A549 (cell line): ENCODE data around the gene CILP2. TPM values are rescaled to one million over a fixed set of nuclear protein-coding genes. Genes with fewer than 3 reads are reported as not detected.

ENCODE experiments used
- ATAC-seq, 2 experiments: fragments of 200-7000 bp in 1 of 2; fragments of >200 bp in 1 of 2; cut with Nextera tagmentation in 1 of 2; cut with Tn5 transposase in 1 of 2; 3 replicates each; pipeline versions ENCODE4 v1.8.0 to v1.9.1; 2018 to 2020; ENCODE audit warnings: mild to moderate bottlenecking in 1 of 2, moderate library complexity in 1 of 2
- CTCF ChIA-PET: fragments of 300-600 bp; sonication (Branson Sonifier 250); formaldehyde crosslinking; extraction: SDS; loops from one replicate; lab custom pipeline; 2021; ENCODE audit warnings: antibody characterized with exemption, inconsistent platforms; lab: Yijun Ruan, JAX
- POLR2A ChIA-PET: fragments of 350-600 bp; formaldehyde crosslinking; extraction: SDS; loops from one replicate; lab custom pipeline; 2021; ENCODE audit warnings: antibody characterized with exemption, inconsistent platforms; lab: Yijun Ruan, JAX
- DNase-seq, 2 experiments: peaks; one replicate each; pipeline versions ENCODE4 v3.0.0 to v3.0.0-alpha.2; 2011 to 2016; ENCODE audit warnings: low read depth in 1 of 2, low spot score in 1 of 2
- FAIRE-seq: peaks from 2 replicates; lab custom pipeline; 2011; peaks lifted over from hg19 to GRCh38; lab: Jason Lieb, UNC
- H3K27ac ChIP-seq, 2 experiments: fragments of >200 bp; sonication (Bioruptor Twin); formaldehyde crosslinking; 3 replicates each; pipeline ENCODE4 v1.5.1; 2016 to 2017
- H3K4me1 ChIP-seq: fragments of >200 bp; sonication (Bioruptor Twin); formaldehyde crosslinking; 3 replicates; pipeline ENCODE4 v1.6.1; 2016
- H3K4me2 ChIP-seq: fragments of >200 bp; sonication (Bioruptor Twin); formaldehyde crosslinking; 3 replicates; pipeline ENCODE4 v1.6.1; 2016
- H3K4me3 ChIP-seq: fragments of >200 bp; sonication (Bioruptor Twin); formaldehyde crosslinking; 3 replicates; pipeline ENCODE4 v1.5.1; 2016
- H3K9me3 ChIP-seq: fragments of >200 bp; sonication (Bioruptor Twin); formaldehyde crosslinking; 3 replicates; pipeline ENCODE4 v1.6.1; 2016
- ATOH8 ChIP-seq: fragments of 250-450 bp; sonication (Bioruptor Pico); IDR thresholded peaks from 2 replicates; pipeline ENCODE4 v1.5.0; 2020; ENCODE audit warnings: low read depth, mild to moderate bottlenecking, moderate library complexity
- BHLHE40 ChIP-seq: IDR thresholded peaks from 2 replicates; pipeline ENCODE4 v1.6.1; 2012; ENCODE audit warnings: low read depth, low read length, inconsistent platforms
- CHD4 ChIP-seq: fragments of 200-600 bp; sonication (generic); IDR thresholded peaks from 2 replicates; pipeline ENCODE4 v1.6.1; 2016; ENCODE audit warnings: antibody characterized with exemption, mild to moderate bottlenecking, borderline replicate concordance
- ELK1 ChIP-seq: fragments of 150-350 bp; IDR thresholded peaks from 2 replicates; pipeline ENCODE4 v1.6.1; 2014; ENCODE audit warnings: low read depth, mild to moderate bottlenecking, low read length
- ESRRA ChIP-seq: fragments of 150-350 bp; IDR thresholded peaks from 2 replicates; pipeline ENCODE4 v1.6.1; 2014; ENCODE audit warnings: mild to moderate bottlenecking, low read length, borderline replicate concordance
- HDAC2 ChIP-seq: fragments of 200-600 bp; sonication (generic); IDR thresholded peaks from 2 replicates; pipeline ENCODE4 v1.6.1; 2016
- HES2 ChIP-seq: fragments of >200 bp; sonication (Bioruptor Twin); formaldehyde crosslinking; IDR thresholded peaks from 2 replicates; pipeline ENCODE4 v1.6.1; 2016
- HOXA7 ChIP-seq: fragments of 250-450 bp; sonication (Bioruptor Pico); IDR thresholded peaks from 2 replicates; pipeline ENCODE4 v1.5.0; 2020; ENCODE audit warnings: mild to moderate bottlenecking, moderate library complexity
- MAFK ChIP-seq: fragments of 450-650 bp; IDR thresholded peaks from 2 replicates; pipeline ENCODE4 v1.6.1; 2014; ENCODE audit not compliant: partially characterized antibody
- NFE2L2 ChIP-seq: fragments of 150-350 bp; conservative IDR thresholded peaks from 2 replicates; pipeline ENCODE4 v1.6.1; 2014; ENCODE audit warnings: low read length
- PHF8 ChIP-seq: fragments of 200-600 bp; sonication (generic); IDR thresholded peaks from 2 replicates; pipeline ENCODE4 v1.6.1; 2016; ENCODE audit warnings: low read depth, mild to moderate bottlenecking, antibody characterized with exemption, moderate library complexity, borderline replicate concordance
- POLR2A ChIP-seq: IDR thresholded peaks from 2 replicates; pipeline ENCODE4 v1.6.1; 2012; ENCODE audit warnings: mild to moderate bottlenecking, low read length
- REST ChIP-seq: fragments of 200-600 bp; sonication (generic); IDR thresholded peaks from 2 replicates; pipeline ENCODE4 v1.6.1; 2016; ENCODE audit warnings: antibody characterized with exemption, mild to moderate bottlenecking, moderate library complexity
- SREBF2 ChIP-seq: fragments of 450-650 bp; IDR thresholded peaks from 2 replicates; pipeline ENCODE4 v1.6.1; 2014; ENCODE audit warnings: mild to moderate bottlenecking, moderate library complexity
- ZC3H11A ChIP-seq: fragments of 450-650 bp; IDR thresholded peaks from 2 replicates; pipeline ENCODE4 v1.6.1; 2014; ENCODE audit warnings: antibody characterized with exemption, mild to moderate bottlenecking
- WGBS: methylation state at CpG from one replicate; pipeline ENCODE4 v1.1.6; 2017; ENCODE audit errors: missing lambda C conversion rate; 5-methylcytosine and 5-hydroxymethylcytosine counted together
- polyA plus RNA-seq, 4 experiments: library from polyadenylated mRNA; depleted of rRNA in 3 of 4; stranded (reverse); fragments of >200 nt; fragmentation: RNase III in 1 of 4; extraction: RNeasy Plus Mini Kit Qiagen cat#74134 plus additional on column Dnase treatment in 1 of 4; gene quantifications; 2 replicates in 3 of 4; 3 replicates in 1 of 4; pipeline ENCODE4 v1.2.3, GENCODE V29; 2011 to 2017

Gene CILP2
- polyA plus RNA-seq, 2 of the 4 experiments (the other 2 are of a cell fraction), result 0.17 TPM

- Histone ChIP-seq H3K4me3 (no peak overlapping the region), H3K4me1 (no peaks in the 10 kb centered on the region), H3K4me2 (no peak overlapping the region), H3K27ac (no peak overlapping the region), H3K9me3 (no peaks in the 10 kb centered on the region)
- no peak for TF ChIP-seq PHF8
- no peak for TF ChIP-seq HOXA7
- no peak for TF ChIP-seq HES2
- TF ChIP-seq ATOH8 (CRISPR knock-in tag), result no peak
- TF ChIP-seq ESRRA, result no peak
- TF ChIP-seq NFE2L2, result no peak
- TF ChIP-seq BHLHE40, result no peak
- ChIA-PET POLR2A (no interaction called here), CTCF (interaction anchor here (2.3 to 6.4 kb wide), 2 partner anchors 25 to 116 kb away, joined by 11 to 79 read pairs; partner anchors contain the start of gene GMIP)
- DNase-seq, result no peak
- FAIRE-seq, result no peak
- 90% methylated on average over 11 of the region's 27 CpGs for WGBS
- no peak for ATAC-seq
These were observed 10.1 kb upstream of the CILP2 start for GRCh38 chr19:19527674-19528625.

- Histone ChIP-seq H3K4me2 (no peak within 1 kb of the TSS), H3K4me1 (no peaks in the 10 kb centered on the region), H3K27ac (no peak within 1 kb of the TSS), H3K4me3 (no peak within 1 kb of the TSS), H3K9me3 (no peaks in the 10 kb centered on the region)
- ATAC-seq (no peak), FAIRE-seq (no peak), DNase-seq (no peak)
- POLR2A ChIA-PET, result no interaction called here
- TF ChIP-seq REST (no peak), ZC3H11A (no peak), MAFK (no peak), HDAC2 (no peak), POLR2A (no peak), ELK1 (no peak), SREBF2 (no peak), CHD4 (no peak), HOXA7 (no peak)
- 91% methylated on average over 28 of the region's 50 CpGs for WGBS
- CTCF ChIA-PET, result interaction anchor here (2.3 to 6.4 kb wide), 2 partner anchors 24 to 115 kb away, joined by 11 to 79 read pairs; partner anchors contain the start of gene GMIP
These were observed 9.2 kb upstream of the CILP2 start, which contains the start of gene YJEFN3 for GRCh38 chr19:19528721-19529490. Gene YJEFN3, plus strand, starts transcription at chr19:19528911. Its CDS starts 22 bp downstream, at chr19:19528933.
